ENCODE data around the gene SYT11.
"Not testable (repeated sequence)": the region's sequence is repeated elsewhere in the genome, so short reads cannot be mapped to it uniquely, and the experiment has no call there.

Gene SYT11

DNA sequence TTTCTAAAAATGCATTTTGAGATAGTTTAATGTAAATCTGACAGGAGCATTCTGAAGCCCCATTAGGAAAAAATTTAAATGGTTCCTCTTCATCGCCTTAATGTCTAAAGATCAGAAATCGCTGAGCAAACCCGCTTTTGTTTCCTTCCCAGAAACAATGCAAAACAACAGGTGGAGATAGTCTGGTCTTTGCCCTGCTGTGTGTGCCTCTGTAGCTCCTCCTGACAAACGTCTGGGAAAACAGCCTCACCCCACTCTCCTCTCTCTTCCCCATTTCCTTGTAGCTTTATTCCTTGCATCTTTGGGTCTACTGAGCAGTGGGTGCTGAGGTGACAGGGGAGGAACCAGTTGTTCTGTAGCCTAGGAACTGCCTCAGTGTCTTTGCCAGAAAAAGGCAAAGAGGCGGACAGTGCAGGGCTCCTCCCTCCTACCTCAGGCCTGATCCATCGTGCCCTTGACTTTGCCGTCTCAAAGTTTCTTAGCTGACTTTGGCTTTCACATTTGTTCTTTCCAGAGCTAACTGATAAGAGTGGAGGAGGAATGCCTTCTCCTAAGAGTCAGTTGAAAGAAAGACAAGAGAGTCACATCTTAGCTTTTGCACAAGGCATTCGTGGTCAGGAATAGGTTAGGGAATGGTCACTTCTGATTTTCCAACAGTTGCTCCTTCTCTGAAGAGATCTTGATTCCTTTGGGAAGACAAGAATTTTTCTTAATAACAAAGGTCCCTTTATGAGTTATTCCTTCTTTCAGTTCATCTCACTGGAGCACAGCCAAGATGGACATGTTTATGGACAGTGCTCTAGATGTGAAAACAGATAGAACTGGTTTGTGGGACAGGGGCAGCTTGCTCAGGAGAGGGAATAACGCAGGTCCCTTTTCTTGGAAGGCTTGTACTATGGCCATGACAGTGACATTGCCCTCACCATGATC lies 24.9 kb downstream of the SYT11 start:
- Histone ChIP-seq H3K27me3 (ENCODE audit: insufficient read depth, low read length) (no peaks in the 10 kb centered on the region), H3K4me1 (ENCODE audit: control insufficient read depth, insufficient read depth, low read length, unreplicated experiment) (peaks cover 8% of the 10 kb centered on the region), H3K27ac (ENCODE audit: low read depth, low read length) (no peak overlapping the region), H3K4me3 (ENCODE audit: low read depth, low read length) (no peak overlapping the region), H3K36me3 (ENCODE audit: insufficient read depth, low read length) (no peaks in the 10 kb centered on the region), H2AFZ (ENCODE audit: low read length, unreplicated experiment) (no peak overlapping the region), H3K79me2 (ENCODE audit: control insufficient read depth, insufficient read depth, low read length, unreplicated experiment) (no peaks in the 10 kb centered on the region)

GRCh38 chr1:155884982-155885381 lies 25.6 kb downstream of the SYT11 start:
- no peaks in the 10 kb centered on the region for H3K27me3 ChIP-seq (ENCODE audit: insufficient read depth, low read length)

GRCh38 chr1:155888481-155888880 lies 29.1 kb downstream of the SYT11 start:
- Histone ChIP-seq H3K27ac (ENCODE audit: low read depth, low read length) (no peak overlapping the region), H3K27me3 (ENCODE audit: insufficient read depth, low read length) (no peaks in the 10 kb centered on the region), H3K79me2 (ENCODE audit: control insufficient read depth, insufficient read depth, low read length, unreplicated experiment) (no peaks in the 10 kb centered on the region), H3K36me3 (ENCODE audit: insufficient read depth, low read length) (no peaks in the 10 kb centered on the region), H3K4me3 (ENCODE audit: low read depth, low read length) (no peak overlapping the region), H2AFZ (ENCODE audit: low read length, unreplicated experiment) (no peak overlapping the region), H3K4me1 (ENCODE audit: control insufficient read depth, insufficient read depth, low read length, unreplicated experiment) (peaks cover 35% of the 10 kb centered on the region)

More at GRCh38 chr1:155884982-155885381, 25.6 kb downstream of the SYT11 start:
- H3K4me1 ChIP-seq (ENCODE audit: control insufficient read depth, insufficient read depth, low read length, unreplicated experiment) = peaks cover 14% of the 10 kb centered on the region
- no peak overlapping the region for H3K27ac ChIP-seq (ENCODE audit: low read depth, low read length)
- no peak overlapping the region for H2AFZ ChIP-seq (ENCODE audit: low read length, unreplicated experiment)
- H3K36me3 ChIP-seq (ENCODE audit: insufficient read depth, low read length) = no peaks in the 10 kb centered on the region
- no peaks in the 10 kb centered on the region for H3K79me2 ChIP-seq (ENCODE audit: control insufficient read depth, insufficient read depth, low read length, unreplicated experiment)
- no peak overlapping the region for H3K4me3 ChIP-seq (ENCODE audit: low read depth, low read length)

GRCh38 chr1:155889566-155889965 lies 30.2 kb downstream of the SYT11 start:
- Histone ChIP-seq H3K27ac (ENCODE audit: low read depth, low read length) (peak overlapping the region; percentile 81), H2AFZ (ENCODE audit: low read length, unreplicated experiment) (no peak overlapping the region), H3K27me3 (ENCODE audit: insufficient read depth, low read length) (no peaks in the 10 kb centered on the region), H3K4me1 (ENCODE audit: control insufficient read depth, insufficient read depth, low read length, unreplicated experiment) (peaks cover 40% of the 10 kb centered on the region), H3K79me2 (ENCODE audit: control insufficient read depth, insufficient read depth, low read length, unreplicated experiment) (no peaks in the 10 kb centered on the region), H3K36me3 (ENCODE audit: insufficient read depth, low read length) (no peaks in the 10 kb centered on the region), H3K4me3 (ENCODE audit: low read depth, low read length) (no peak overlapping the region)

DNA sequence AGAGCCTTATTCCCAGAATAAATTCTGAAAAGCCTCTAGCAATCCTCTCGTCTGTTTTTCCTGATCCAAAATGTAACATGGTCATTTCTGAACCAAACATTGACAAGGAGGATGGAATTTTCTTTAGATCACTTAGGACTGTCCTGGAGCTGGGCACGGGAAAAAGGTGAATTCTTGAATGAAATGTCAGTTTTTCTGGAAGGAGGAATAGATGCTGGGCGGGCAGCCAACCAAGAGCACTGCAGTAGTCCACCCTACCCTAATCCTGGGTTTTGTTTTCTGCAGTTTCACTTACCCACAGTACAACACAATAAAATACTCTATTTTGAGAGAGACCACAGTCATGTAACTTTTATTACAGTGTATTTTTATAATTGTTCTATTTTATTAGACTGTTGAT lies 30.9 kb downstream of the SYT11 start:
- Histone ChIP-seq H3K79me2 (ENCODE audit: control insufficient read depth, insufficient read depth, low read length, unreplicated experiment) (no peaks in the 10 kb centered on the region), H3K27me3 (ENCODE audit: insufficient read depth, low read length) (no peaks in the 10 kb centered on the region), H2AFZ (ENCODE audit: low read length, unreplicated experiment) (no peak overlapping the region), H3K4me1 (ENCODE audit: control insufficient read depth, insufficient read depth, low read length, unreplicated experiment) (peaks cover 36% of the 10 kb centered on the region), H3K36me3 (ENCODE audit: insufficient read depth, low read length) (no peaks in the 10 kb centered on the region), H3K4me3 (ENCODE audit: low read depth, low read length) (no peak overlapping the region), H3K27ac (ENCODE audit: low read depth, low read length) (peak overlapping the region; percentile 81)

GRCh38 chr1:155892796-155893195 lies 33.4 kb downstream of the SYT11 start:
- Histone ChIP-seq H3K4me3 (ENCODE audit: low read depth, low read length) (peak overlapping the region; percentile 45), H3K79me2 (ENCODE audit: control insufficient read depth, insufficient read depth, low read length, unreplicated experiment) (no peaks in the 10 kb centered on the region), H3K27me3 (ENCODE audit: insufficient read depth, low read length) (no peaks in the 10 kb centered on the region), H3K4me1 (ENCODE audit: control insufficient read depth, insufficient read depth, low read length, unreplicated experiment) (peaks cover 36% of the 10 kb centered on the region), H2AFZ (ENCODE audit: low read length, unreplicated experiment) (no peak overlapping the region), H3K36me3 (ENCODE audit: insufficient read depth, low read length) (peaks cover 4% of the 10 kb centered on the region), H3K27ac (ENCODE audit: low read depth, low read length) (peak overlapping the region; percentile 98)

- Histone ChIP-seq H2AFZ (ENCODE audit: low read length, unreplicated experiment) (no peak overlapping the region), H3K79me2 (ENCODE audit: control insufficient read depth, insufficient read depth, low read length, unreplicated experiment) (no peaks in the 10 kb centered on the region), H3K27me3 (ENCODE audit: insufficient read depth, low read length) (no peaks in the 10 kb centered on the region), H3K4me3 (ENCODE audit: low read depth, low read length) (peak overlapping the region; percentile 45), H3K27ac (ENCODE audit: low read depth, low read length) (peak overlapping the region; percentile 98), H3K36me3 (ENCODE audit: insufficient read depth, low read length) (peaks cover 9% of the 10 kb centered on the region), H3K4me1 (ENCODE audit: control insufficient read depth, insufficient read depth, low read length, unreplicated experiment) (peaks cover 38% of the 10 kb centered on the region)
These were observed 34.2 kb downstream of the SYT11 start for GRCh38 chr1:155893389-155894142.

GRCh38 chr1:155895617-155896016 lies 36.2 kb downstream of the SYT11 start:
- Histone ChIP-seq H3K4me1 (ENCODE audit: control insufficient read depth, insufficient read depth, low read length, unreplicated experiment) (peaks cover 25% of the 10 kb centered on the region), H3K36me3 (ENCODE audit: insufficient read depth, low read length) (peaks cover 27% of the 10 kb centered on the region), H3K27ac (ENCODE audit: low read depth, low read length) (0 out of 2 replicates have a peak overlapping the region, but pooled peaks have one; percentile 16)
- not testable (repeated sequence) for H3K79me2 ChIP-seq (ENCODE audit: control insufficient read depth, insufficient read depth, low read length, unreplicated experiment); H3K27me3 ChIP-seq (ENCODE audit: insufficient read depth, low read length); H3K4me3 ChIP-seq (ENCODE audit: low read depth, low read length); H2AFZ ChIP-seq (ENCODE audit: low read length, unreplicated experiment)

GRCh38 chr1:155896476-155896875 lies 37.1 kb downstream of the SYT11 start:
- H2AFZ ChIP-seq (ENCODE audit: low read length, unreplicated experiment); H3K4me3 ChIP-seq (ENCODE audit: low read depth, low read length); H3K27ac ChIP-seq (ENCODE audit: low read depth, low read length); H3K27me3 ChIP-seq (ENCODE audit: insufficient read depth, low read length); H3K79me2 ChIP-seq (ENCODE audit: control insufficient read depth, insufficient read depth, low read length, unreplicated experiment): not testable (repeated sequence)
- peaks cover 27% of the 10 kb centered on the region for H3K36me3 ChIP-seq (ENCODE audit: insufficient read depth, low read length)
- peaks cover 25% of the 10 kb centered on the region for H3K4me1 ChIP-seq (ENCODE audit: control insufficient read depth, insufficient read depth, low read length, unreplicated experiment)

- no peaks in the 10 kb centered on the region for H3K27me3 ChIP-seq (ENCODE audit: insufficient read depth, low read length)
- no peaks in the 10 kb centered on the region for H3K79me2 ChIP-seq (ENCODE audit: control insufficient read depth, insufficient read depth, low read length, unreplicated experiment)
- H3K4me3 ChIP-seq (ENCODE audit: low read depth, low read length) = no peak overlapping the region
- peaks cover 18% of the 10 kb centered on the region for H3K4me1 ChIP-seq (ENCODE audit: control insufficient read depth, insufficient read depth, low read length, unreplicated experiment)
- peaks cover 27% of the 10 kb centered on the region for H3K36me3 ChIP-seq (ENCODE audit: insufficient read depth, low read length)
- H2AFZ ChIP-seq (ENCODE audit: low read length, unreplicated experiment) = no peak overlapping the region
- no peak overlapping the region for H3K27ac ChIP-seq (ENCODE audit: low read depth, low read length)
These were observed 38.4 kb downstream of the SYT11 start for GRCh38 chr1:155897746-155898145.
